Sigmoid colon (tissue), 7 donors: ENCODE results near the gene GPR87. TPM values are rescaled to one million over a fixed set of nuclear protein-coding genes. Genes with fewer than 3 reads are reported as not detected.

Source experiments
- DNase-seq: peaks from one replicate; pipeline ENCODE4 v3.0.0-alpha.2; 2019
- H3K27ac ChIP-seq, 4 donors: fragments of 200-600 bp; sonication (generic); one replicate each; pipeline ENCODE4 v1.5.1; 2016 to 2019; ENCODE audit warnings: mild to moderate bottlenecking in 1 of 4
- H3K27me3 ChIP-seq, 3 donors: fragments of 200-600 bp; sonication (generic); one replicate each; pipeline ENCODE4 v1.5.1; 2019; ENCODE audit warnings: mild to moderate bottlenecking in 1 of 3
- H3K36me3 ChIP-seq, 4 donors: fragments of 200-600 bp; sonication (generic); one replicate each; pipeline ENCODE4 v1.5.1; 2016 to 2019
- H3K4me1 ChIP-seq, 4 donors: fragments of 200-600 bp; sonication (generic); one replicate each; pipeline ENCODE4 v1.5.1; 2017 to 2019
- H3K4me3 ChIP-seq, 4 donors: fragments of 200-600 bp; sonication (generic); one replicate each; pipeline ENCODE4 v1.5.1; 2017 to 2019; ENCODE audit warnings: mild to moderate bottlenecking in 2 of 4, moderate library complexity in 1 of 4
- H3K9me3 ChIP-seq, 4 donors: fragments of 200-600 bp in 3 of 4; sonication (generic) in 3 of 4; one replicate each; pipeline versions ENCODE4 v1.5.1 to v1.6.1; 2013 to 2019
- EP300 ChIP-seq, 4 donors: sonication (generic); formaldehyde crosslinking; IDR thresholded peaks; one replicate each; pipeline ENCODE4 v1.6.1; 2017; ENCODE audit warnings: antibody characterized with exemption in 4 of 4
- POLR2A ChIP-seq, 2 donors: fragments of 450-650 bp; IDR thresholded peaks; one replicate each; pipeline ENCODE4 v1.6.1; 2016; ENCODE audit warnings: antibody characterized with exemption in 2 of 2, mild to moderate bottlenecking in 2 of 2, moderate library complexity in 2 of 2
- POLR2AphosphoS5 ChIP-seq, 4 donors: sonication (generic); formaldehyde crosslinking; IDR thresholded peaks; one replicate each; pipeline ENCODE4 v1.6.1; 2017; ENCODE audit warnings: antibody characterized with exemption in 4 of 4
- WGBS, 2 donors: extraction: QIAGEN DNeasy Blood & Tissue Kit; methylation state at CpG; one replicate each; pipeline ENCODE4 v1.1.7; 2013; 5-methylcytosine and 5-hydroxymethylcytosine counted together
- intact Hi-C: fragments of 100-400 bp; cut with DNase I; formaldehyde crosslinking; loops from one replicate; pipeline ENCODE4 v1.15.1; 2023
- polyA plus RNA-seq, 3 donors: library from polyadenylated mRNA; stranded (reverse); fragments of 200-250 nt; gene quantifications; one replicate each; pipeline ENCODE4 v1.2.3, GENCODE V29; 2013
- total RNA-seq, 4 donors: library from RNA; depleted of rRNA; stranded (reverse); fragments of >200 nt; gene quantifications; one replicate each; pipeline ENCODE4 v1.1.0, GENCODE V29; 2016
- TF ChIP-seq, protein P1 (sequence below), 4 experiments: fragments of 450-650 bp in 3 of 4; fragments of 200-600 bp in 1 of 4; IDR thresholded peaks; one replicate each; pipeline ENCODE4 v1.5.1; 2016 to 2019; ENCODE audit warnings: antibody characterized with exemption in 4 of 4, mild to moderate bottlenecking in 3 of 4, moderate library complexity in 2 of 4
- donor health status: healthy with polysubstance abuse.
- donor health status: Bipolar disorder and iron deficiency.
- donor health status: healthy.

The GPR87 gene
- total and polyA plus RNA-seq, 7 donors = 0.07 TPM; not detected in 6

DNA sequence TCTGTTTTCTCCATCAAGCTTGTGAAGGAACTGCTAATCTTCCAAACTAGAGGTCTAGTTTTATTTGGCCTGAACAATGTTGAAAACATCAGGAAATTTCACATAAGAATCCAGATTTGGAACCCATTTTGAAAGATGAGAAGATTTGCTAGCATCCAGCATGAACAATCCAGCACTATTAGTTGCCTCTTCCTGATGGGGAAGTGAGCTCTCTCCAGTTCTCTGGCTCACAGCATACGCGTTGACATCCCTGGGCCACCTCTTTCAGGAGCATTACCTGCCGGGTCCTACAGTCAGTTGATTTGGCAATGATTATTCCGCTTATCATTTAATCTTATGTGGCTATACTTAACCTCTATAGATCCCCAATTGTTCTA, 10.9 kb downstream of the GPR87 start:
- intact Hi-C loops = no loop called here
- Histone ChIP-seq H3K4me3 (no peak overlapping the region), H3K9me3 (no peaks in the 10 kb centered on the region), H3K27me3 (no peaks in the 10 kb centered on the region), H3K27ac (peak overlapping the region in 1 of 4 donors; percentile 4), H3K36me3 (no peaks in the 10 kb centered on the region), H3K4me1 (peaks cover 0 to 11% (median 4%) of the 10 kb centered on the region in 4 donors)
- TF ChIP-seq POLR2A (IDR thresholded peaks at IDR 0.05) = no peak
- 93 to 95% methylated on average over 4 of the region's 4 CpGs for whole genome bisulfite sequencing, 2 donors
- DNase-seq = no peak

DNA sequence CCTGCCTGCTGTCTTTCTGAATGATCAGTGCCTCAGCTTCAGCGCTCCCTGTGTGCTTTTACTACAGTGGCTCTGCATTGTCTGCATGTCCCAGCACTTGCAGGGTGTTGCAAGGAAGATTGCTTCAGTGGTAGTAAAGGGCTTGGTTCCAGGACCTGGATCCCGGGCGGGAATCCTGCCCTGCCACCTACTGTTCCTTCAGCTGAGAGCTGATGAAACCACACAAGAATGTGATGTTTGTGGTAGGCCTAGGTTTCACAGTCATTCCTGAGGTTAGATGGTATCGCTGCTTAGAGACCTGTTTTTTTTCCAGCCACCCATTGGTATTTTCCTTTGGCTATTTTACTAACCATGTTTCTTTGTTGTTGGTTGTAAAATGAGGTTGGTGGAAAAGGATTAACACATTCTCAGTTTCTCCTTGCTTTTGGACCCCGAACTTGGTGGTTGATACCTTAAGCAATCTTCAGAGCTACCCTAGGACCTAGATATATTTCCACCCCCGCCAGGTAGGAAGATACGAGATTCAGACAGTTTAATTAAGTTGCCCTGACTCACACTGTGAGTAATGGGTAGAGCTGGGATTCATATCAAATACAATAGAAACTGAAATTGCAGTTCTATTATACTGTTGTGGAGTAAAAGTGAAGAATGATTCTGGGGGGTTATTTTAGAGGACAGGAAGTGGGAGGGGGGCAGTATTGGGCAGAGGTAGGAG, 11.4 kb downstream of the GPR87 start:
- Histone ChIP-seq H3K4me3 (no peak overlapping the region), H3K9me3 (no peaks in the 10 kb centered on the region), H3K27me3 (no peaks in the 10 kb centered on the region), H3K4me1 (peaks cover 0 to 11% (median 4%) of the 10 kb centered on the region in 4 donors), H3K27ac (peak overlapping the region in 1 of 4 donors; percentile 4), H3K36me3 (no peaks in the 10 kb centered on the region)
- DNase-seq = peak; percentile 67
- intact Hi-C loops = no loop called here
- TF ChIP-seq EP300 (IDR thresholded peaks at IDR 0.05) (no peak), POLR2A (IDR thresholded peaks at IDR 0.05) (no peak), POLR2AphosphoS5 (IDR thresholded peaks at IDR 0.05) (no peak)
- TF ChIP-seq, protein P1, sequence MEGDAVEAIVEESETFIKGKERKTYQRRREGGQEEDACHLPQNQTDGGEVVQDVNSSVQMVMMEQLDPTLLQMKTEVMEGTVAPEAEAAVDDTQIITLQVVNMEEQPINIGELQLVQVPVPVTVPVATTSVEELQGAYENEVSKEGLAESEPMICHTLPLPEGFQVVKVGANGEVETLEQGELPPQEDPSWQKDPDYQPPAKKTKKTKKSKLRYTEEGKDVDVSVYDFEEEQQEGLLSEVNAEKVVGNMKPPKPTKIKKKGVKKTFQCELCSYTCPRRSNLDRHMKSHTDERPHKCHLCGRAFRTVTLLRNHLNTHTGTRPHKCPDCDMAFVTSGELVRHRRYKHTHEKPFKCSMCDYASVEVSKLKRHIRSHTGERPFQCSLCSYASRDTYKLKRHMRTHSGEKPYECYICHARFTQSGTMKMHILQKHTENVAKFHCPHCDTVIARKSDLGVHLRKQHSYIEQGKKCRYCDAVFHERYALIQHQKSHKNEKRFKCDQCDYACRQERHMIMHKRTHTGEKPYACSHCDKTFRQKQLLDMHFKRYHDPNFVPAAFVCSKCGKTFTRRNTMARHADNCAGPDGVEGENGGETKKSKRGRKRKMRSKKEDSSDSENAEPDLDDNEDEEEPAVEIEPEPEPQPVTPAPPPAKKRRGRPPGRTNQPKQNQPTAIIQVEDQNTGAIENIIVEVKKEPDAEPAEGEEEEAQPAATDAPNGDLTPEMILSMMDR (IDR thresholded peaks at IDR 0.05) = no peak
- 42 to 67% methylated on average over 7 of the region's 7 CpGs for WGBS, 2 donors

DNA sequence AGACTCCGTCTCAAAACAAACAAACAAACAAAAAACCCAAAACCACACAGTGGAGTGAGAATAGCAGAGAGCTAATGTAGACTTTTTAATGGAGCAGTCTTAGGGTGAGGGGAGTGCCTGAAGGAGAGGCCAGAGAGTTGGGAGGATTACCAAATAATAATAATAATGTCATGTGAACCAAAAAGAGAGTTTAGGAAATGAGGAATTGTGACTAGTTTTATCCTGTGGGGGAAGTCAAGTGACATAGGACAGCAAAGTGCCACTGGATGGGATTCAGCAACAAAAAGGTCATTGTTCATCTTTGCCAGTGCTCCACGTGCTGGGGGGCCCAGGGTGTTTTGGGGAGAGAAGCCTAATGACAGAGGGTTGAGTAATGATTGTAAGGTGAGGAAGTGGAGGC, 12.9 kb downstream of the GPR87 start:
- H3K36me3 ChIP-seq = no peaks in the 10 kb centered on the region
- no peak overlapping the region for H3K4me3 ChIP-seq
- DNase-seq = no peak
- H3K27ac ChIP-seq = no peak overlapping the region
- TF ChIP-seq POLR2A (IDR thresholded peaks at IDR 0.05) (no peak), EP300 (IDR thresholded peaks at IDR 0.05) (no peak), POLR2AphosphoS5 (IDR thresholded peaks at IDR 0.05) (no peak)
- TF ChIP-seq, protein P1 (IDR thresholded peaks at IDR 0.05) = no peak
- peaks cover 0 to 11% (median 4%) of the 10 kb centered on the region in 4 donors for H3K4me1 ChIP-seq
- no peaks in the 10 kb centered on the region for H3K27me3 ChIP-seq
- intact Hi-C loops = no loop called here
- WGBS, 2 donors = 72% methylated on average over 2 of the region's 2 CpGs
- H3K9me3 ChIP-seq = no peaks in the 10 kb centered on the region

DNA sequence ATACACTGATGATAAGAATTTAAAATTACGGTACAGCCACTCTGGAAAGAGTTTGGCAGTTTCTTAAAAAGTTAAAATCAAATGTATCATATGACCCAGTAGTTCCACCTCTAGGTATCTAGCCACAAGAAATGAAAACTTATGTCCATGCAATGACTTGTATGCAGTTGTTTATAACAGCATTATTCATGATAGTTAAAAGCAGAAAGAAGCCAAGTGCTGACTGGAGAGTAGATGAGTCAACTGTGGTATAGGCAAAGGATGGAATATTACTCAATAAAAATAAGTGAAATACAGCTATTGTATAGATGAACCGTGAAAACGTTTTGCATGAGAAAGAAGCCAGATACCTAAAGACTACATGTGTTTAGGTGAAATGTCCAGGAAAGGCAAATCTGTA, 14.8 kb downstream of the GPR87 start:
- no peaks in the 10 kb centered on the region for H3K36me3 ChIP-seq
- H3K27ac ChIP-seq = no peak overlapping the region
- intact Hi-C loops = no loop called here
- DNase-seq = no peak
- no peaks in the 10 kb centered on the region for H3K27me3 ChIP-seq
- no peak overlapping the region for H3K4me3 ChIP-seq
- H3K9me3 ChIP-seq = no peaks in the 10 kb centered on the region
- no peak for TF ChIP-seq EP300 (IDR thresholded peaks at IDR 0.05)
- TF ChIP-seq, protein P1 (IDR thresholded peaks at IDR 0.05) = no peak
- TF ChIP-seq POLR2AphosphoS5 (IDR thresholded peaks at IDR 0.05) = no peak
- no peak for TF ChIP-seq POLR2A (IDR thresholded peaks at IDR 0.05)
- 84 to 88% methylated on average over 3 of the region's 3 CpGs for WGBS, 2 donors
- peaks cover 0 to 11% (median 4%) of the 10 kb centered on the region in 4 donors for H3K4me1 ChIP-seq

DNA sequence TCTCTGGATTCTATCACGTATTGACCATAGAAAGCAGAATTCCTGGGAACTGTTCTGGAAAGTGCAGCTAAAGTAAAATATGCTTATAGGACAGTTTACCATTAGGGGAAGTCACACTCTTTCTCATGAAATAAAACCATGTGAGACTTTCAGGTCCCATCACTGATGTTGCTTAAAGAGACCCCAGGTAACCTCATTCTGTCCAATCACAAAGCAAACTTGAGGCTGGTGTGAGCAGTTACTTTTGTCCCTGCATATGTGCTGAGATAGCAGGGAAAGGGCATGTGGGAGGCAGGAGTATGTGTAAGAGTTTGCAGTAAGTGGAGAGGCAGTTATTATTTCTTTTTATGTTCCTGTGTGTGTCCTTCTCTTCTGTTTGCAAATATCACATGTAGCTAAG, 16.1 kb downstream of the GPR87 start:
- no peaks in the 10 kb centered on the region for H3K9me3 ChIP-seq
- WGBS, 2 donors = 79 to 90% methylated on average over 1 of the region's 1 CpG
- intact Hi-C loops = no loop called here
- H3K27ac ChIP-seq = no peak overlapping the region
- H3K36me3 ChIP-seq = no peaks in the 10 kb centered on the region
- H3K4me1 ChIP-seq = peaks cover 0 to 11% (median 4%) of the 10 kb centered on the region in 4 donors
- TF ChIP-seq, protein P1 (IDR thresholded peaks at IDR 0.05) = no peak
- TF ChIP-seq POLR2AphosphoS5 (IDR thresholded peaks at IDR 0.05) = no peak
- no peak for TF ChIP-seq POLR2A (IDR thresholded peaks at IDR 0.05)
- TF ChIP-seq EP300 (IDR thresholded peaks at IDR 0.05) = no peak
- DNase-seq = no peak
- H3K4me3 ChIP-seq = no peak overlapping the region
- H3K27me3 ChIP-seq = no peaks in the 10 kb centered on the region
